Mucosa of gallbladder (tissue), 1 donor: ENCODE data around the gene LYRM9. TPM values are rescaled to one million over a fixed set of nuclear protein-coding genes. Genes with fewer than 3 reads are reported as not detected.
"Not testable (repeated sequence)": the region's sequence is repeated elsewhere in the genome, so short reads cannot be mapped to it uniquely, and the experiment has no call there.

ENCODE experiments used
- DNase-seq: peaks from one replicate; pipeline ENCODE4 v3.0.0-alpha.2; 2020; ENCODE audit warnings: low spot score
- total RNA-seq: library from RNA; stranded (reverse); gene quantifications from one replicate; pipeline ENCODE4 v1.2.1, GENCODE V29; 2021
- donor health status: DM: no; HTN: no; CAD: no.

LYRM9 gene
- total RNA-seq, 1 donor from 2014 or later = 6.6 TPM

GRCh38 chr17:27873746-27874145 is 19.4 kb downstream of the LYRM9 start:
- no peak for DNase-seq

- DNase-seq = no peak
Observed at GRCh38 chr17:27873211-27873610, 20.0 kb downstream of the LYRM9 start.

- DNase-seq = no peak
Observed at GRCh38 chr17:27872776-27873175, 20.4 kb downstream of the LYRM9 start.

- no peak for DNase-seq
Observed at GRCh38 chr17:27871407-27871806, 21.8 kb downstream of the LYRM9 start.

- DNase-seq = no peak
Observed at GRCh38 chr17:27870345-27870744, 22.8 kb downstream of the LYRM9 start.

GRCh38 chr17:27868565-27868964 is 24.6 kb downstream of the LYRM9 start:
- no peak for DNase-seq

- no peak for DNase-seq
Observed at GRCh38 chr17:27862840-27863239, 30.3 kb downstream of the LYRM9 start.

- peak; percentile 61 for DNase-seq
Observed at GRCh38 chr17:27862004-27862403, 31.2 kb downstream of the LYRM9 start.

GRCh38 chr17:27860971-27861664 is 32.0 kb downstream of the LYRM9 start:
- DNase-seq = no peak

GRCh38 chr17:27858621-27859305 is 34.4 kb downstream of the LYRM9 start:
- no peak for DNase-seq

GRCh38 chr17:27856676-27857432 is 36.3 kb downstream of the LYRM9 start:
- DNase-seq = no peak

GRCh38 chr17:27855454-27855853 is 37.7 kb downstream of the LYRM9 start:
- DNase-seq = no peak

GRCh38 chr17:27854163-27854562 is 39.0 kb downstream of the LYRM9 start:
- DNase-seq = no peak

GRCh38 chr17:27853091-27853490 is 40.1 kb downstream of the LYRM9 start:
- no peak for DNase-seq

- DNase-seq = no peak
Observed at GRCh38 chr17:27849474-27850185, 43.5 kb downstream of the LYRM9 start.

- no peak for DNase-seq
Observed at GRCh38 chr17:27848931-27849330, 44.2 kb downstream of the LYRM9 start.

GRCh38 chr17:27846808-27847307 is 46.3 kb downstream of the LYRM9 start:
- DNase-seq = not testable (repeated sequence)

GRCh38 chr17:27846042-27846655 is 47.0 kb downstream of the LYRM9 start:
- DNase-seq = no peak

GRCh38 chr17:27845264-27846041 is 47.7 kb downstream of the LYRM9 start:
- no peak for DNase-seq

GRCh38 chr17:27840688-27841087 is 52.5 kb downstream of the LYRM9 start:
- no peak for DNase-seq

- DNase-seq = not testable (repeated sequence)
Observed at GRCh38 chr17:27840406-27840678, 52.8 kb downstream of the LYRM9 start.
